Ascending aorta (tissue), 2 donors: ENCODE data around the gene NTRK1. TPM values are rescaled to one million over a fixed set of nuclear protein-coding genes. Genes with fewer than 3 reads are reported as not detected.

Experiments used
- DNase-seq, 2 donors: peaks; one replicate each; pipeline ENCODE4 v3.0.0-alpha.2; 2019; ENCODE audit warnings: low spot score in 2 of 2
- H3K27ac ChIP-seq, 2 donors: fragments of 200-600 bp; sonication (generic); one replicate each; pipeline ENCODE4 v1.5.1; 2016 to 2017; ENCODE audit warnings: mild to moderate bottlenecking in 1 of 2
- H3K27me3 ChIP-seq: fragments of 200-600 bp; sonication (generic); one replicate; pipeline ENCODE4 v1.5.1; 2017
- H3K36me3 ChIP-seq, 2 donors: fragments of 200-600 bp; sonication (generic); one replicate each; pipeline ENCODE4 v1.5.1; 2016
- H3K4me1 ChIP-seq, 2 donors: fragments of 200-600 bp; sonication (generic); one replicate each; pipeline ENCODE4 v1.5.1; 2016 to 2017; ENCODE audit warnings: mild to moderate bottlenecking in 1 of 2
- H3K4me3 ChIP-seq, 2 donors: fragments of 200-600 bp; sonication (generic); one replicate each; pipeline ENCODE4 v1.5.1; 2016 to 2017; ENCODE audit warnings: mild to moderate bottlenecking in 1 of 2
- H3K9me3 ChIP-seq, 2 donors: fragments of 200-600 bp; sonication (generic); one replicate each; pipeline ENCODE4 v1.5.1; 2016
- intact Hi-C: fragments of 100-400 bp; cut with DNase I; formaldehyde crosslinking; loops from one replicate; pipeline ENCODE4 v1.15.1; 2023
- total RNA-seq: library from RNA; depleted of rRNA; stranded (reverse); fragments of >200 nt; gene quantifications from one replicate; pipeline ENCODE4 v1.1.0, GENCODE V29; 2016
- TF ChIP-seq, protein P1 (sequence below), 3 experiments: fragments of 200-600 bp in 2 of 3; fragments of 450-650 bp in 1 of 3; sonication (generic) in 2 of 3; IDR thresholded peaks; one replicate each; pipeline ENCODE4 v1.5.1; 2016 to 2019; ENCODE audit warnings: antibody characterized with exemption in 3 of 3, mild to moderate bottlenecking in 1 of 3, moderate library complexity in 1 of 3

NTRK1 gene
- total RNA-seq, 1 donor from 2014 or later: not detected

DNA sequence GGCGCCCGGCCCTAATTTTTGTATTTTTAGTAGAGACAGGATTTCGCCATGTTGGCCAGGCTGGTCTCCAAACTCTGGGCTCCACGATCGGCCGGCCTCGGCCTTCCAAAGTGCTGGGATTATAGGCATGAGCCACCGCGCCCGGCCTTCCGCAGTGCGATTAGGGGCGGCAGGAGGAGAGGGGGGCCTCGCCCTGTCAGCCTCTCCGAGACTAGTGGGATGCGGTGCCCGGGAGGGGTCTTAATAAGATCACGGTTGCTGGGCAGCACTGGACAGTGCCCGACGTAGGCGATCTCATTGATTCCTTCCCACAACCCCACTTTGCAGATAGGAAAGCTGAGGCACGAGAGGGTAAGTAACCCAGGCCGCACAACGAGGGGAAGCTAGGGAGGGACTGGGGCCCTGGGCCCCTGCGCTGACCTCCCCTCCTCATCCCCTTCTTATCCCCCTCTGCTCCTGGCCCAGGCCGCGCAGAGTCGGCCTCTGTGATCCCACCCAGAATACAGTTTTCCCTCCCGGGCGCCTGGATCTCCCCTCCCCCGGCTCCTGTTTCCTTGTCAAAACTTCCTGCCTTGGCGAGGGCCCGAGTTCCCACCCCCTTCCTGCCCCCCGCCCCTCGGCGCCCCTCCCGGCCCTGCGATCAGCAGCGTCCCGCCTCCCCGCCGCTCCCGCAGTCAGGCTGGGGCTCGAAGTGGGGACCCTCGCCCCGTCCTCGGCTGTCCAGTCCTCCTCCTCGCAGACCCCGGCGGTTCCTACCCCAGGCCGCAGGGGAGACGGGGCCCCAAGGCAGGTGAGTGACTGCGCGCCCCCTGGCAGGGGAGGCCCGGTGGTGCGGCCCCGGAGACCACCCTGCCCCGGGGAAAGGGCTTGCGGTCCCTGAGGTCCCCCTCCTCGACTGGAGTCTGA, 32.6 kb downstream of the NTRK1 start, which contains the start of gene PEAR1:
TSS of gene PEAR1 (plus strand) at position 671 of the 906 bp plus-strand sequence. CDS start 10,209 bp downstream, outside the sequence.
- Histone ChIP-seq H3K27me3 (no peaks in the 10 kb centered on the region), H3K36me3 (no peaks in the 10 kb centered on the region), H3K4me1 (peaks cover 6 to 20% of the 10 kb centered on the region in 2 donors), H3K4me3 (peak within 1 kb of the TSS; percentile 54 to 70), H3K27ac (peak within 1 kb of the TSS; percentile 92 to 94), H3K9me3 (no peaks in the 10 kb centered on the region)
- TF ChIP-seq, protein P1, sequence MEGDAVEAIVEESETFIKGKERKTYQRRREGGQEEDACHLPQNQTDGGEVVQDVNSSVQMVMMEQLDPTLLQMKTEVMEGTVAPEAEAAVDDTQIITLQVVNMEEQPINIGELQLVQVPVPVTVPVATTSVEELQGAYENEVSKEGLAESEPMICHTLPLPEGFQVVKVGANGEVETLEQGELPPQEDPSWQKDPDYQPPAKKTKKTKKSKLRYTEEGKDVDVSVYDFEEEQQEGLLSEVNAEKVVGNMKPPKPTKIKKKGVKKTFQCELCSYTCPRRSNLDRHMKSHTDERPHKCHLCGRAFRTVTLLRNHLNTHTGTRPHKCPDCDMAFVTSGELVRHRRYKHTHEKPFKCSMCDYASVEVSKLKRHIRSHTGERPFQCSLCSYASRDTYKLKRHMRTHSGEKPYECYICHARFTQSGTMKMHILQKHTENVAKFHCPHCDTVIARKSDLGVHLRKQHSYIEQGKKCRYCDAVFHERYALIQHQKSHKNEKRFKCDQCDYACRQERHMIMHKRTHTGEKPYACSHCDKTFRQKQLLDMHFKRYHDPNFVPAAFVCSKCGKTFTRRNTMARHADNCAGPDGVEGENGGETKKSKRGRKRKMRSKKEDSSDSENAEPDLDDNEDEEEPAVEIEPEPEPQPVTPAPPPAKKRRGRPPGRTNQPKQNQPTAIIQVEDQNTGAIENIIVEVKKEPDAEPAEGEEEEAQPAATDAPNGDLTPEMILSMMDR (IDR thresholded peaks at IDR 0.05): no peak
- DNase-seq: no peak
- intact Hi-C loops: loop anchor here (2.0 to 10.0 kb wide), 3 partner anchors 28 to 198 kb away; partner anchors contain the start of genes ISG20L2, LRRC71 and METTL25B

DNA sequence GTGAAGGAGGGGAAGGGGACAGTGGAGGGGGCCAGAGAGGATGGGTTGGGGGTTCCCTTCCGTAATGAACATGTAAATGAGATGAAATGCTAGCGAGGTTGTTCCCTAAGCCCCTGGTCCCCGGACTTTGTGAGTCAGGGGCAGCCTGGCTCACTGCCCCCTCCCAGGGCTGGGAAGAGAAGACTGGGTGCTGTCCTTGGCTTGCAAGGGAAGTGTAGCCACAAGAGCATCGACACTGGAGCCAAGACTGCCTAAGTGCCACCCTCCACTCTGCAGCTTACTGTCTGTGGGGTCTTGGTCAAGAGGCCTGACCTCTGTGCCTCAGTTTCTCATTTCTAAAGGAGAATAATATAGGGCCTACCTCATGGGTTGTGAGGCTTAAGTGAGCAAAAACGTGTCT, 33.3 kb downstream of the NTRK1 start:
- intact Hi-C loops: loop anchor here (10.0 kb wide), 1 partner anchor 199 kb away; no protein-coding TSS in a partner anchor
- H3K27me3 ChIP-seq: no peaks in the 10 kb centered on the region
- no peaks in the 10 kb centered on the region for H3K9me3 ChIP-seq
- H3K36me3 ChIP-seq: no peaks in the 10 kb centered on the region
- H3K4me1 ChIP-seq: peaks cover 6 to 27% of the 10 kb centered on the region in 2 donors
- H3K27ac ChIP-seq: peak overlapping the region; percentile 92 to 94
- H3K4me3 ChIP-seq: peak overlapping the region; percentile 54 to 70
- TF ChIP-seq, protein P1 (IDR thresholded peaks at IDR 0.05): no peak
- DNase-seq: no peak

DNA sequence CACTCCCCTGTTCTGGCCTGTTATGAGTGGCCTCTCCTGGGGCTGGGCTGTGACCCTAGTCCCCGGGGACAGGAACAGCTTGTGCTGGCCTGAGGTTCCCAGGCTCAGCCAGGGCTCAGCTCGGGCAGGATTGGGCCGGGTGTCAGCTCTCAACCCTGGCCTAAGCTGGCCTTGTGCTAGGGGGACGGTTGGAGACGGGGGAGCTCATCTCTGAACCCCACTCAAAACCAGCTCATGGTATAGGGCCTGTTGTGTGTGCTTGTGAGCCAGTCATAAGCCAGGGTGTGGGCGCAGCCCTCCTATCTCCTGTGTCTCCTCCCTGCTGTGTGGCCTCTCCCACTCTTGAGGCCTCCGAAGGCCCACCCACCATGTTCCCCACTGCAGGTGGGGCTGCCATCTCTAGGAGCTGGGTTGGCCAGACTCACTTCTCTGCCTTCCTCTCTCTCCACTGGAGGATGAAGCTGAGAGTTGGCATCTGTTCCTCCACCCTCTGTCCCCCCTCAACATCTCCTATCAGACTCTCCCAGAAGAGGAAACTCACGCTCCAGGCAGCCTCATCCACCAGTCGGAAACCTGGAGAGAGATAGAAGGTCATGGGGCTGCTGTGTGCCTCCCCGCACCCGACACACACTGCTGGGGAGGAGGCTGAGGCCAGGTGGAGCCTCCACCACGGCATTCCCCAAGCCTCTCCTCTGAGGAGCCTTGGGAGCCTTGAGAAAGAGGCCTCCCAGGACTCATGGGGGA, 34.2 kb downstream of the NTRK1 start:
- no peak for DNase-seq
- Histone ChIP-seq H3K9me3 (no peaks in the 10 kb centered on the region), H3K27me3 (no peaks in the 10 kb centered on the region), H3K4me1 (peaks cover 6 to 27% of the 10 kb centered on the region in 2 donors), H3K36me3 (no peaks in the 10 kb centered on the region), H3K27ac (peak overlapping the region; percentile 92 to 94), H3K4me3 (peak overlapping the region; percentile 54 to 70)
- intact Hi-C loops: loop anchor here (10.0 kb wide), 1 partner anchor 200 kb away; no protein-coding TSS in a partner anchor
- TF ChIP-seq, protein P1 (IDR thresholded peaks at IDR 0.05): no peak

DNA sequence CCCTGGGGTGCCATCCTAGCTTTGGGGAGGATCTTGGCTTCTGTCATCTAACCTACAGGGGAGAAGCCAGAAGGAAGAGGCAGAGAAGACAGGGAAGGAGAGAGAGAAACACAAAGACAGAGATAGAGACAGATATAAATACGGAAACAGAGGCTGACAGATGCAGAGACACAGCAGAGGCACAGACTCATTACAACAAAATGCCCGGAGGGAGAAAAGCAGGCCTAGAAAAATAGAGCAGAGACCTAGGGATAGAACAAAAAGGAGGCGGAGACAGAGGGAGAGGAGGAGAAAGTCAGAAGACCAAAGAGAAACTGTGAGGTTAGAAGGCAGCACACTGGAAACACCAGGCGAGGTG, 34.8 kb downstream of the NTRK1 start:
- Histone ChIP-seq H3K27me3 (no peaks in the 10 kb centered on the region), H3K4me1 (peaks cover 6 to 27% of the 10 kb centered on the region in 2 donors), H3K9me3 (no peaks in the 10 kb centered on the region), H3K27ac (peak overlapping the region; percentile 92 to 94), H3K36me3 (no peaks in the 10 kb centered on the region), H3K4me3 (peak overlapping the region in 1 of 2 donors; percentile 70)
- TF ChIP-seq, protein P1 (IDR thresholded peaks at IDR 0.05): no peak
- no peak for DNase-seq
- intact Hi-C loops: loop anchor here (10.0 kb wide), 1 partner anchor 201 kb away; no protein-coding TSS in a partner anchor

DNA sequence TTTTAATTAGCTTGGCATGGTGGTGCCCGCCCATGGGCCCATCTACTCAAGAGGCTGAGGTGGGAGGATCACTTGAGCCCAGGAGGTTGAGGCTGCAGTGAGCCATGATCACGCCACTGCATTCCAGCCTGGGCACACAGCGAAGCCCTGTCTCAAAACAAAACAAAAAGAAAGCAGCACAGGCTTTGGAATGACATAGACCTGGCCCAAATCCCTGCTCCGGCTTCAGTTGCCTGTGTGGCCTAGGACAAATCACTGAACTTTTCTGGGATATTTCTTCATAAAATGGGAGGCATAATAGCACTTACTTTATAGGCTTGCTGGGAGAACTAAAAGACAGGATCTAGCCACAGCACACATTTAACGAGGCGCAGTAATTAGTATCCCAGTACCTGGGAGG, 35.3 kb downstream of the NTRK1 start:
- TF ChIP-seq, protein P1 (IDR thresholded peaks at IDR 0.05): no peak
- no peak for DNase-seq
- H3K4me1 ChIP-seq: peaks cover 6 to 27% of the 10 kb centered on the region in 2 donors
- no peaks in the 10 kb centered on the region for H3K27me3 ChIP-seq
- intact Hi-C loops: loop anchor here (10.0 kb wide), 1 partner anchor 201 kb away; no protein-coding TSS in a partner anchor
- peak overlapping the region in 1 of 2 donors; percentile 70 for H3K4me3 ChIP-seq
- H3K9me3 ChIP-seq: no peaks in the 10 kb centered on the region
- peak overlapping the region; percentile 92 to 94 for H3K27ac ChIP-seq
- no peaks in the 10 kb centered on the region for H3K36me3 ChIP-seq
